ENCODE results near the gene HASPIN.

DNA sequence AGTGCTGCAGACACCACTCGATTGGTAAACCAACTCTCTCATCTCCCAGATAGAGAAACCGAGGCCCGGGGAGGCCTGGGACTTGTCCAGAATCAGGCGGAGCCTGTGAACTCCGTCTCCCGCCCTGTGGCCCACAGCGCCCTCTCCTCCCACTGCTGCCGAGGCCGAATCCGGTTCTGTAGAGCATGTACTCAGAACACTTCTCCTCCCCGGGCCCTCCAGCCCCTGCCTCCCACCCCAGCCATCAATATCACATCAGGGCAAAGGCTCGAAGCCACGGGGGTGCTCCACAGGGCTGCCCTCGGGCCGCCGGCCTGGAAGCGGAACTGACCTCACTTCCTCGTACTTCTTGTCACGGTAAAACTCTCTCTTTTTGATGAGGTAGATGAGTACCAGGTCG, 42.1 kb upstream of the HASPIN start:
- TF ChIP-seq, protein P1, sequence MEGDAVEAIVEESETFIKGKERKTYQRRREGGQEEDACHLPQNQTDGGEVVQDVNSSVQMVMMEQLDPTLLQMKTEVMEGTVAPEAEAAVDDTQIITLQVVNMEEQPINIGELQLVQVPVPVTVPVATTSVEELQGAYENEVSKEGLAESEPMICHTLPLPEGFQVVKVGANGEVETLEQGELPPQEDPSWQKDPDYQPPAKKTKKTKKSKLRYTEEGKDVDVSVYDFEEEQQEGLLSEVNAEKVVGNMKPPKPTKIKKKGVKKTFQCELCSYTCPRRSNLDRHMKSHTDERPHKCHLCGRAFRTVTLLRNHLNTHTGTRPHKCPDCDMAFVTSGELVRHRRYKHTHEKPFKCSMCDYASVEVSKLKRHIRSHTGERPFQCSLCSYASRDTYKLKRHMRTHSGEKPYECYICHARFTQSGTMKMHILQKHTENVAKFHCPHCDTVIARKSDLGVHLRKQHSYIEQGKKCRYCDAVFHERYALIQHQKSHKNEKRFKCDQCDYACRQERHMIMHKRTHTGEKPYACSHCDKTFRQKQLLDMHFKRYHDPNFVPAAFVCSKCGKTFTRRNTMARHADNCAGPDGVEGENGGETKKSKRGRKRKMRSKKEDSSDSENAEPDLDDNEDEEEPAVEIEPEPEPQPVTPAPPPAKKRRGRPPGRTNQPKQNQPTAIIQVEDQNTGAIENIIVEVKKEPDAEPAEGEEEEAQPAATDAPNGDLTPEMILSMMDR (IDR thresholded peaks at IDR 0.05): no peak
- TF ChIP-seq POLR2AphosphoS5 (IDR thresholded peaks at IDR 0.05): no peak
- TF ChIP-seq POLR2A (IDR thresholded peaks at IDR 0.05): no peak

All from prostate gland (tissue), 2 donors.